ENCODE data around the gene TRAPPC12. TPM values are rescaled to one million over a fixed set of nuclear protein-coding genes. Genes with fewer than 3 reads are reported as not detected.
A peak's percentile ranks its signal among the peaks of the same experiment; 100 is the strongest.
"Not testable (repeated sequence)": the region's sequence is repeated elsewhere in the genome, so short reads cannot be mapped to it uniquely, and the experiment has no call there.

TRAPPC12 gene
- total and polyA plus RNA-seq, 8 donors = 35.2 to 97.5 (median 40.9) TPM

DNA sequence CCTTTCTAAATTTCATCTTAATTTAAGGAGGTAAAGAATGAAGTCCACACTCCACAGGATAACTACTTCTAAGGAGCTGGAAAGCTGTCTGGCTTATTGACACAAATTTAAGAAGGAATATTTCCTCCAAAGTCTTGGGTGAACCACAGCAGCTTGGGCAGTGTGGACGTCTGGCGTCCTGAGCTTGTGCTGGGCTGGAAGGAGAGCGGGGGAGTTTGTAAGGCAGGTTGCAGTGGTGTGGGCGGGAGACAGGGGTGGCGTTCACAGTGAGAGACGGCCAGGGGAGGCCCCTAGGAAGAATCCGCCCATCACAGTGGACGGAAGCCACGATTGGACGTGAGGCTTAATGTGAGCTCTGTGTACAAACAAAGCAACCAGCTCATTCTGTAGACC lies 114.1 kb downstream of the TRAPPC12 start:
- DNase-seq (no peak), ATAC-seq (peak in 3 of 4 donors; percentile 16 to 72 (median 59)), FAIRE-seq (no peak)
- H3K27ac ChIP-seq = no peak overlapping the region
- intact Hi-C loops (cut with DNase I) = no loop called here
- TF ChIP-seq, protein P1, sequence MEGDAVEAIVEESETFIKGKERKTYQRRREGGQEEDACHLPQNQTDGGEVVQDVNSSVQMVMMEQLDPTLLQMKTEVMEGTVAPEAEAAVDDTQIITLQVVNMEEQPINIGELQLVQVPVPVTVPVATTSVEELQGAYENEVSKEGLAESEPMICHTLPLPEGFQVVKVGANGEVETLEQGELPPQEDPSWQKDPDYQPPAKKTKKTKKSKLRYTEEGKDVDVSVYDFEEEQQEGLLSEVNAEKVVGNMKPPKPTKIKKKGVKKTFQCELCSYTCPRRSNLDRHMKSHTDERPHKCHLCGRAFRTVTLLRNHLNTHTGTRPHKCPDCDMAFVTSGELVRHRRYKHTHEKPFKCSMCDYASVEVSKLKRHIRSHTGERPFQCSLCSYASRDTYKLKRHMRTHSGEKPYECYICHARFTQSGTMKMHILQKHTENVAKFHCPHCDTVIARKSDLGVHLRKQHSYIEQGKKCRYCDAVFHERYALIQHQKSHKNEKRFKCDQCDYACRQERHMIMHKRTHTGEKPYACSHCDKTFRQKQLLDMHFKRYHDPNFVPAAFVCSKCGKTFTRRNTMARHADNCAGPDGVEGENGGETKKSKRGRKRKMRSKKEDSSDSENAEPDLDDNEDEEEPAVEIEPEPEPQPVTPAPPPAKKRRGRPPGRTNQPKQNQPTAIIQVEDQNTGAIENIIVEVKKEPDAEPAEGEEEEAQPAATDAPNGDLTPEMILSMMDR (IDR thresholded peaks at IDR 0.05) = no peak
- H3K9me3 ChIP-seq = no peaks in the 10 kb centered on the region
- H3K4me3 ChIP-seq = no peak overlapping the region
- H3K27me3 ChIP-seq = no peaks in the 10 kb centered on the region
- H3K4me1 ChIP-seq = peaks cover 0 to 2% (median 0%) of the 10 kb centered on the region in 3 donors
- 63 to 74% methylated on average over 10 of the region's 10 CpGs for WGBS, 2 donors
- H3K36me3 ChIP-seq = peaks cover 0 to 11% (median 0%) of the 10 kb centered on the region in 3 donors

DNA sequence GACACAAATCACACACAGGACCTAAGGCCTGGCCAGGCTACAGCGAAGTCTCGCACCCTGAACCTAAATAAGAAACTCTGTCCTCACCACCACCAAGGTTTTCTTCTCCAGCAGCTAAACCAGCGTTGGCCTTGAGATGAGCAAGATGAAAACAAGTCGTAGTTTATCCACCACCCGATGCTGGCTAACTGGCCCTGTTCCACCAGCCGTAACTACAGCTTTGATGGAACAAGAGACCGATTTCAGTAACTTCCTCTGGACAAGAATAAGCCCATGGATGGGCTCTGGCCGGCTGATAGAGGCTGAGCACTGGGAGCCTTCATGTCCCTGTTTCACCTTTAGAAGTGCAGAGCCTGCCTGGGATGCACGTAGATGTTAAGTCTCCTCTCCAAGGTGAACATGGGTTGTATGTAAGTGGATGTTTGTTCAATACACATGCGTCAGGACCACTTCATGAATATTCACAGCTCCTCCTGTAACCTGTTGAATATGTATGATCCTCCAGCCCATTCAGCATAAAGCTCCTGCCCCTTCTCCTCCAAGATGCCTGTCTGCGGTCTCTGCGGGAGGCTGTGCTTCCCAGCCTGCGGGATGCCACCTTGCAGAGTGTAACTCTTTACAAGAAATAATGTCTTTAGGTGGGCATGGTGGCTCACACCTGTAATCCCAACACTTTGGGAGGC lies 115.6 kb downstream of the TRAPPC12 start:
- WGBS, 2 donors = 95 to 97% methylated on average over 13 of the region's 13 CpGs
- no peaks in the 10 kb centered on the region for H3K9me3 ChIP-seq
- ATAC-seq (no peak), DNase-seq (no peak), FAIRE-seq (no peak)
- H3K36me3 ChIP-seq = peaks cover 0 to 13% (median 0%) of the 10 kb centered on the region in 3 donors
- intact Hi-C loops (cut with DNase I) = no loop called here
- H3K27me3 ChIP-seq = no peaks in the 10 kb centered on the region
- TF ChIP-seq, protein P1 (IDR thresholded peaks at IDR 0.05) = no peak
- H3K4me3 ChIP-seq = no peak overlapping the region
- peaks cover 0 to 3% (median 0%) of the 10 kb centered on the region in 3 donors for H3K4me1 ChIP-seq
- no peak overlapping the region for H3K27ac ChIP-seq

GRCh38 chr2:3496708-3497080 lies 117.2 kb downstream of the TRAPPC12 start:
- WGBS, 2 donors = 91 to 94% methylated on average over 15 of the region's 15 CpGs
- ATAC-seq; H3K4me3 ChIP-seq; H3K4me1 ChIP-seq; intact Hi-C loops (cut with DNase I); H3K27me3 ChIP-seq; H3K27ac ChIP-seq; FAIRE-seq; DNase-seq; H3K9me3 ChIP-seq: not testable (repeated sequence)
- H3K36me3 ChIP-seq = peaks cover 0 to 19% (median 0%) of the 10 kb centered on the region in 3 donors

- peak in 2 of 4 donors; percentile 51 to 77 for ATAC-seq
- 52 to 60% methylated on average over 18 of the region's 18 CpGs for WGBS, 2 donors
- no peak for FAIRE-seq
- Histone ChIP-seq H3K27ac (no peak overlapping the region), H3K36me3 (peaks cover 0 to 19% (median 0%) of the 10 kb centered on the region in 3 donors), H3K4me1 (peaks cover 0 to 3% (median 0%) of the 10 kb centered on the region in 3 donors), H3K27me3 (no peaks in the 10 kb centered on the region), H3K9me3 (no peaks in the 10 kb centered on the region), H3K4me3 (no peak overlapping the region)
- intact Hi-C loops (cut with DNase I) = no loop called here
- DNase-seq = peak in 1 of 6 donors; percentile 43
- TF ChIP-seq, protein P1 (IDR thresholded peaks at IDR 0.05) = no peak
Measured at GRCh38 chr2:3498783-3499394, 119.4 kb downstream of the TRAPPC12 start.

DNA sequence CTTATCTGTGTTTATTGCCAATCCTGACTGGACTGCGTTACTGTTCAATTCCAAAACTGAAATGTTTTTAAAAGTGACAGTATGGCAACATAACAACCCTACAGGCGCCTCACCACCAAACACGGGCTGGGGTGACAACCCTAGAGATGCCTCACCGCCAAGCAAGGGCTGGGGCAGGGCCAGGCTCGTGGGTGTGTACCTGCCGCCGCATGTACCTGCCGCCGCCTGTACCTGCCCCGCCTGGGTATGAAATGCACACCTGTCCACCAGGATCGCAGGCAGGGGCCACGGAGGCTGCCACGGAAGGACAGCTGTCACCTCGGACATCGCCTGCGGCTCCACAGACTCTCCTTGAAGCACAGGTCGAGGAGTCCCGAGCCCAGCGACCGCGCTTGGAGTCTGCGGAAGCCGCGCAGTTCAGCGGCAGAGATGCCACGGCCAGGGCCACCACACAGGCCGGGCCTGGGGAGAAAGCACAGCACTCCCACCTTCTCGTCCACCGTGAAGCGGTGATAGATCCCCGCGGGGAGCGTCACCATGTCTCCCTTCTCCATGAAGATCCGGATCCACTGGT lies 120.9 kb downstream of the TRAPPC12 start:
- H3K9me3 ChIP-seq = no peaks in the 10 kb centered on the region
- WGBS, 2 donors = 97% methylated on average over 34 of the region's 34 CpGs
- TF ChIP-seq, protein P1 (IDR thresholded peaks at IDR 0.05) = no peak
- H3K4me3 ChIP-seq = no peak overlapping the region
- peak in 1 of 6 donors; percentile 52 for DNase-seq
- ATAC-seq = no peak
- intact Hi-C loops (cut with DNase I) = no loop called here
- H3K4me1 ChIP-seq = peaks cover 0 to 3% (median 0%) of the 10 kb centered on the region in 3 donors
- H3K36me3 ChIP-seq = peaks cover 0 to 26% (median 0%) of the 10 kb centered on the region in 3 donors
- no peaks in the 10 kb centered on the region for H3K27me3 ChIP-seq
- H3K27ac ChIP-seq = no peak overlapping the region
- FAIRE-seq = no peak
